NCI-H748 (cell line): ENCODE data around the gene TPPP2.
A peak's percentile ranks its signal among the peaks of the same experiment; 100 is the strongest.

Experiments used
- DNase-seq: peaks from one replicate; lab custom pipeline; 2025; ENCODE audit not compliant: unreplicated experiment; lab: John Stamatoyannopoulos, UW

Gene TPPP2

DNA sequence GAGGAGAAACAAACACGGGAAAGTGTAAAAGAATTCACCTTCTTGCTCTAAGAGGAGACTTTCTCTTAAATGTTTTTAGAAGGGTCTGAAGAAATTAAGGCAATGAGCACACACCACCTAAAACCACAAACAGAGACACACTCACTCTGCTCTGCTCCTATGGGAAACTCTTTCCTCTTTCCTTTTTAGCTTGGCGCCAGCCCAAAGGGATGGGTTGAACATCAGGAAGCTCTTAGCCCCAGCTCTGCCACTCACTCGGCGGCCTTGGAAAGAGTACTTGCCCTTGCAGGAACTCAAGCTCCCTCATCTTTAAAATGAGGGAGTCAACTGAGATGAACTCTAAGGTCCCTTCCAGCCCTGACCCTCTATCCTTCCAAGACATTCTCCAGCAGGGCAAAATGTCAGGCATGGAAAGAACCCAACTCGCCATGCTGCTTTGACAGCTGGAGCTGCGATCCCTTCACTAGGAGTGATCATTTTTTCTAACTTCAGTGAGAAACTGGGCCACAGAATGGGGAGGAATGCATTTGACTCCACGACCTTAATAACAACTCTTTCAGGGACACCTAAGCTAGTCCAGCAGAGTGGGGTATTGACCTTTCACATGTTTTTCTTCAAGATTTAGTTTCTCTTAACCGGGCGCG, 26.6 kb downstream of the TPPP2 start:
- DNase-seq = no peak

DNA sequence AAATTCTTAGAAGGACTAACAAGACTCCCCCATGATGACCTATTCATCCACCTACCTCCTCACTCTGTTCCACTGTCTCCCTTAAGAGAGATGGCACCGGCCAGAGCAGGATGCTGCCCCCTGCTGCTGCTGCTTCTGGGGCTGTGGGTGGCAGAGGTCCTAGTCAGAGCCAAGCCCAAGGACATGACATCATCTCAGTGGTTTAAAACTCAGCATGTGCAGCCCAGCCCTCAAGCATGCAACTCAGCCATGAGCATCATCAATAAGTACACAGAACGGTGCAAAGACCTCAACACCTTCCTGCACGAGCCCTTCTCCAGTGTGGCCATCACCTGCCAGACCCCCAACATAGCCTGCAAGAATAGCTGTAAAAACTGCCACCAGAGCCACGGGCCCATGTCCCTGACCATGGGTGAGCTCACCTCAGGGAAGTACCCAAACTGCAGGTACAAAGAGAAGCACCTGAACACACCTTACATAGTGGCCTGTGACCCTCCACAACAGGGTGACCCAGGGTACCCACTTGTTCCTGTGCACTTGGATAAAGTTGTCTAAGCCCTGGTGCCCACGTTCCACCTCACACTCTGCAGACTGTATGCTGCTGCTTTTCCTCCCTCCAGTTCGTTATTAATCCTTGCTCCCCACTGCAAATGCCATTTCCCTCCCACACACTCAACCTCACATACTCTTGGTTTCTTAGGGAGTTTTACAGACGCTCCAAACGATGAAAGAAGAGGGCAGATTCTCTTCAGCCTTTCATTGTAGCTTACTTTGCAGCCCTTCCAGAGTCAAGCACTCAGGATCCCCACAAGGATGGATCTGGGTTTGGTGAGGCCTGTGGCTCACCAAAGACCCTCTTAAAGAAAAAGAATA, 28.0 kb downstream of the TPPP2 start, which contains the start of gene RNASE8:
RNASE8 (plus strand) TSS at position 20 of the 873 bp plus-strand sequence; CDS start at position 91, 71 bp downstream.
- no peak for DNase-seq

GRCh38 chr14:21058903-21059302, 28.9 kb downstream of the TPPP2 start:
- DNase-seq = no peak

GRCh38 chr14:21059842-21060613, 30.0 kb downstream of the TPPP2 start:
- no peak for DNase-seq

DNA sequence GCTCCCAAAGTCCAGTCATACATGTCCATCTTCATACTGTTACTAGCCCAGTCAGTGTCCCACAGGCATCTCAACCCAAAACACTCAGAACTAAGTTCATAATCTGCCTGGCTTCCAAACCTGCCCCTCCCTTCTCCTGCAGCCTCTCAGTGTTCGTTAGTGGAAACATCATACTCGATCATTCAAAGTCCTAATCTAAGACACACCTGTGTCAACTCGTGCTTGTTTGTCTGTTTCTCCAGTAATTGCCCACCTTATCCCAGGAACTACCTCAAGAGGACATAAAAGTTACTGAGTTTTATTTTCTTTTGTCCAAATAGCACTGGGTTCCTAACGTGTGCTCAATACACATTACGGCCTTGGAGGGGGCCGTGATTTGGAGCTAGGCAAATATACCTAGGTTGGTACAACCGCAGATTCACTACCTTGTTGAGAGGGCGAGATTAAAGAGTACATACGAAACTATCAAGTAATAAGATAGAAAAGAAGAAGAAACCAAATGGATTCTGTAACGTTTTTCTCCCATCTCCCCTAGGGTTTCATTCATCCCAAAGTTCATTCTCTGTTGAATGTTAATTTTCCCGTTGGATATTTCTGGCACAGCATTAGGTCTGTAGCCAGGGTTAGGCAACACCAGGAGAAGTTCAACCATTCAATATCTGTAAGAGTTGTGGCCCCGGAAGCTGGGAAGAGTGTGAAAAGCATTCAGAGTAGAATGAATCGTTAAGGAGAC, 30.8 kb downstream of the TPPP2 start:
- DNase-seq = no peak

GRCh38 chr14:21061347-21061668, 31.3 kb downstream of the TPPP2 start:
- no peak for DNase-seq

DNA sequence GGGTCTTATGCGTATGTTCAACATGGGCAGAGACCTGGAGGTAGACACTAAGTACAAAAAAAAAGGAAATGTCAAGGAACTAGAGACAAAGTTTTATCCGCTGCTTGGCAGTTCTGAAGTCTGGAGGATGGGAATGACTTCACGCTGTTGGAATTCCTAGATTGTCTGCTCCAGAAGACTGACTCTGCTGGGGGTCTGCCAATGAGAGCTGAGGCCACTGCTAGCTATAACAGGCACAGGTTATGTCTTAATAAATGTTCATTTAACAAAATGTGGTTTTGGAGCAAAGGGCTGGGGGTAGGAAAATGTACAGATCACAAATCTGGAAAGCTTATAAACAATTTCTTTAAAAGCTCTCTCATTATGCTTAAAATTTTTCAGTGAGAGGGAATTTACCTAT, 33.5 kb downstream of the TPPP2 start:
- DNase-seq = no peak

GRCh38 chr14:21066882-21067502, 37.0 kb downstream of the TPPP2 start:
- peak; percentile 33 for DNase-seq

- DNase-seq = peak; percentile 83
Measured at GRCh38 chr14:21068521-21069387, 38.7 kb downstream of the TPPP2 start.

GRCh38 chr14:21069388-21070082, 39.5 kb downstream of the TPPP2 start:
- peak; percentile 74 for DNase-seq

GRCh38 chr14:21070083-21070609, 40.1 kb downstream of the TPPP2 start, which contains the start of gene ARHGEF40:
Gene ARHGEF40 (plus strand): TSS chr14:21070304. CDS start chr14:21070397, 93 bp downstream.
- DNase-seq = peak; percentile 74

DNA sequence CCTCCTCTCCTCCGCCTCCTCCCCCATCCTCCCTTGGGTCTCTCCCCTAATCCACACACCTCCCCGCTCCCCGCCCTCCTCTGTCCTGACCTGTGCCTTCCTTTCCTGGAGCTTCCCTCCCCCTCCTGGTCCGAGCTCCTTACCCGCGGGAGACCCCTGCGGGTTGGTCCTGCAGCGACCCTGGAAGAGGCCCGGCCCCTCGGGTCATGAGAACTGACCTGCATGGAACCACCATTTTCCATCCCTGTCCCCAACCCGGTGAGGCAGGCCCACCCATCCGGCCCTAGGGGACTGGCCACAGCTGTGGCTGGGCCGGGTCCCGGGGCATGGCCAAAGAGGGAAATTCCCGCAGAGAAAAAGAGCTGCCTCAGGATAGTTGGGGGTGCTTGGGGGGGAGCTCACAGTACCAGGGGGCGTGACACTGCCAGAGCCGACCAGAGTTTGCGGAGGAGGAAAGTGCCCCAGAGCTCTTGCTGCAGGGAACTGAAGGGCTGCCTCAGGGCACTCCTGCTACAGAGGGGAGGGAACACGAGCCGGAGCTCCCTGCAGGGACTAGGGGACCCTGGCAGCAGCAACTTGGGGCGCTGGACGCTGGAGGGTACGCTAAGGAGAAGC, 40.7 kb downstream of the TPPP2 start:
- peak; percentile 49 for DNase-seq

DNA sequence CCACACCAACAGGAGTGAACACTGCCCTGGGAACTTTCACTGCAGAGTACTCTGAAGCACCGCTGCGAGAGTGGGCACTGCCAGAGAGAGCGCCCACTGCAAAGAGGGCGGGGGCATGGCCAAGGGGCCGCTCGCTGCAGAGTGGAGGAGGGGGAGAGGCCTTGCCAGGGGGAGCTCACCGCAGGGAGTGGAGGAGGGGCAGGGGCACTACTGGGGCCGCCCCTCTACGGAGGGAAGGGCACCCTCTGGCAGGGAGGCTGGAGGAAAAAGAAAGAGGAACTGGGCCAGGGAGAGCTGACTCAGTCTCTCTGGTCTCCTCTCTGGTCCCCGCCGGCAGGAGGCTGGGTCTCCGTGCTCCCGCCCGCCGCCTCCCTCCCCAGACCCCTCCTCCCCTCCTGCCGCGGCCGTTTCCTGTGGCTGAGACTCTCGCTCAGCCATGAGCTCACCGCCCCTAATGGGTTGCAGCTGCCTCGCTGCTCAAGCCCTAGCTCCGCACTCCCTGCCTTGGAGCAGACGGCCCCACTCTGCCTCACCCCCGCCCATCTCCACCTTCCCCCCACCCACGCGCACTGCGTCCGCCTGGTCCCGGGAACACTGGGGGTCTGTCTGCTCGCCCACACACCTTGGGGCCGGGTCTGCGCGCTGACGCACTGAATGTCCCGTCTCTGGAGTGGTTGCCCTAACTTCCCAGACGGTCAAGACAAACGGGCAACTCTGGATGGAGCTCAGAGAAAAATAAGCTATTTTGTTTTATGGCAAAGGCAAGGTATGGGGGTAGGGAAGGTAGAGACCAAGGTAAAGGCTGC, 41.4 kb downstream of the TPPP2 start:
- peak; percentile 92 for DNase-seq

DNA sequence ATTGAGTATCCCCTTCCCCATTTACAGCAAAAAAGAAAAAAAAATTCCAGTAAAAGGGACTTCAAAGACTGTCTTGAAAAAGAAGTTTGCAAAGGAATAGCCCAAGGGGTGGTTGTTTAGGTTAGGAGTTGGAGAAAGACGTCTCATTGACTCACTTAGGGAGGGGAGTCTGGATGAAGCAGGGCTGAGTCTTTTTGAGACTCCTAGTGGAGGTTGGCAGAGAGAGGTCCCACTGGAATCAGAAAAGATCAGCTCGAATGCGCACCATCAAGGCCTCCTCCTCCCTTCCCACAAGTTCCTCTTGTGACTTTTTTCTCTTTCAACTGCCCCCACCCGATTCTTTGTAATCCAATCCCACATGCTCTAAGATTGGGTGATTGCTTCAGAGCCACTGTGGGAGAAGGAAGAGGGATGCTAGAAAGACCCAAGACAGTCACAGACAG, 42.0 kb downstream of the TPPP2 start:
- DNase-seq = no peak

- no peak for DNase-seq
Measured at GRCh38 chr14:21072781-21073339, 42.8 kb downstream of the TPPP2 start.

DNA sequence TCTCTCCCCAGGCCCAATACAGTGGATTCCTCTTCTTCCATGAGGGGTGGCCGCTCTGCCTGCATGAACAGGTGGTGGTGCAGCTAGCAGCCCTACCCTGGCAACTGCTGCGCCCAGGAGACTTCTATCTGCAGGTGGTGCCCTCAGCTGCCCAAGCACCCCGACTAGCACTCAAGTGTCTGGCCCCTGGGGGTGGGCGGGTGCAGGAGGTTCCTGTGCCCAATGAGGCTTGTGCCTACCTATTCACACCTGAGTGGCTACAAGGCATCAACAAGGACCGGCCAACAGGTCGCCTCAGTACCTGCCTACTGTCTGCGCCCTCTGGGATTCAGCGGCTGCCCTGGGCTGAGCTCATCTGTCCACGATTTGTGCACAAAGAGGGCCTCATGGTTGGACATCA, 43.9 kb downstream of the TPPP2 start:
- no peak for DNase-seq
